Renal cortical epithelial cell (primary cell): ENCODE results near the gene SH2D7. TPM values are rescaled to one million over a fixed set of nuclear protein-coding genes. Genes with fewer than 3 reads are reported as not detected.
A peak's percentile ranks its signal among the peaks of the same experiment; 100 is the strongest.

ENCODE experiments used
- DNase-seq: peaks from one replicate; pipeline ENCODE4 v3.0.0-alpha.2; 2011; ENCODE audit warnings: low read depth
- total RNA-seq: library from RNA; depleted of rRNA; stranded (reverse); fragments of >200 nt; gene quantifications from 2 replicates; pipeline ENCODE4 v1.2.3, GENCODE V29; 2014

SH2D7 gene
- total RNA-seq, 1 donor from 2014 or later = not detected

DNA sequence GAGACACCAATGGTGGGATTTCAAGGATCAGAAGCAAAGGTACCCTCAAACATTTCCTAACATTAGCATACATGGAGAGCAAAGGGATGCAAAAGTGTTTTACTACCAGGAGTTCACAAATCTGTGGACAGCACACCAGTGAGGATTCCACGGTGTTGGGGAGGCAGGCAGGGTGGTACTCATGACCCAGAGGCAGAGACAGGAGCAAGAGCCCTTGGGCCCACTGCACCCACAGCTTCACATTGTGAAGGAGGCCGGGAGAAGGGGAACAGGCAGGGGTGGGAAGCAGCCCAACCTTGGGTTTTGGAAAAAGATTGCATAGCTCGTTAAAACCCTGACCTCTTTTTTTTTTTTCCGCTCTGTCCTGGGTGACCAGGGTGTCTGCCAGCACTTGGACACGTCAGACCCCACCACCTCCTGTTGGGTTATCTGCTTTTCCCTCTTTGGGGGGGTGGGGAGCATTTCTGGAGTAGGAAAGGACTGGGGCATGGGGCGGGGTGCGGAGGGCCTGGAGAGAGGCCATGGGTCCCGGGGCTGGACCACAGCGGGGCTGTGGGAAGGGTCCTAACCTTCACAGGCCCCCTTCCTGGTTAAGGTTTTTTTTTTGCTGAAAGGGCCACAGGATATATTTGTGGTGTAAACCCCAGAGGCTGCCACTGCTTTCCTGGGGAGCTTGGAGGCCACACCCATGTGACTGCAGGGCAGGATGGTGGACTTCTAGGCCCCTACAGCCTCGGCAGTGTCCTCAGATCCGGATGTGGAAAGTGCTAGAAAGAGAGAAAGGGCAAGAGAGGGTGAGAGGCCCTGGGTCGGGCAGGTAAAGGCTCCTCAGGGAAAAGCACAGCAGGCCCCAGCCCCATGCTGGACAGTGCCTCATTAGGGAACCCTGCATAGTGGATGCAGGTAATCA lies 12.5 kb downstream of the SH2D7 start:
- DNase-seq = no peak

DNA sequence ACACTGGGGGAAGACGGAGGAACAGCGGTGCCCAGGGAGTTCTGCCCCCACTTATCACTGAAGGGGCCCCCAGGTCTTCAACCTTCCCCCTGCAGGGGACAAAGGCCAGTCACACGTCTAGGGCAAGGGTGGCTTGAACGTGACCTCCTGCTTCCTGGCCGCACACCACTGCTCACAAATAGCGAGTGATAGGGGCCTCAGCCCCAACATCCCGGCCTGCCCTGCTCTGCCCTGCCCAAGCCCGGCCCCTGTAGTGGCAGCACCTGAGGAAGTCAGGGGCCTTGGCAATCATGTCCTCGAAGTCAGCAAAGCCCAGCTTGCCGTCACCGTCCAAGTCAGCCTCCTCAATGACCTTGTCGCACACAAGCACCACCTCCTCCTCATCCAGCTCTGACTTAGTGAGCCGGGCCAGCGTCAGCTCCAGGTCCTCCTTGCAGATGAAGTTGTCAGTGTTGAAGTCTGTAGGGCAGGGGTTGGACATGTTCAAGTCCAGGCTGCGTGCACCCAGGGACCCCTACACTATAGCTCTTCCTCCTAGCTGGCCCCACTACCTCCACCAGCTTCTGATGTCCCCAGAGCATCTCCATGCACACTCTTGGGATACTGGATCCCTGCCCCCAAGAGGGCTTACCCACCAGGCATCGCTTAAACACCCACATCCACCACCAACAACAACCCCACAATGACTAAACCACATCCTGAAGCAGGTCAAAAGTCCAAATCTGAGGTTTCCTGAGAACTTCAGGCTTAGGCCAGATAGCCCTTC lies 13.3 kb downstream of the SH2D7 start:
- DNase-seq = peak; percentile 44

DNA sequence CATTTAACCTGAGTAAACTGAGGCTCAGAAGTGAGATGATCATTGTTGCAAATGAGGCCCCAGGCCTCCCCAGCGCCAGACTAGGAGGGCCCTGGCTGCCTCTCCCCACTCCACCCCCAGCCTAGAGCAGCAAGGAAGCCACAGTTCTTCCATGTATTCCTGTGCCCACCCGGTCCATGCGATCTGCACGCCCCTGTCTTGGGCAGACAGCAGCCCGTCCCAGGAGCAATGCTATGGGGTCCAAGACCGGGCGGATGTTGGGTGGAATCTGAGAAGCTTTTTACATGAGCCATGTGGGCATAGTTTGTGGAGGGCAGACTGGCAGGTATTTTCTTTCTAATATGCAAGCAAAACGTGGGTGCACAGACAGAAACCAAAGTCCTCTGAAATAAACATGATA lies 15.1 kb downstream of the SH2D7 start:
- DNase-seq = no peak

DNA sequence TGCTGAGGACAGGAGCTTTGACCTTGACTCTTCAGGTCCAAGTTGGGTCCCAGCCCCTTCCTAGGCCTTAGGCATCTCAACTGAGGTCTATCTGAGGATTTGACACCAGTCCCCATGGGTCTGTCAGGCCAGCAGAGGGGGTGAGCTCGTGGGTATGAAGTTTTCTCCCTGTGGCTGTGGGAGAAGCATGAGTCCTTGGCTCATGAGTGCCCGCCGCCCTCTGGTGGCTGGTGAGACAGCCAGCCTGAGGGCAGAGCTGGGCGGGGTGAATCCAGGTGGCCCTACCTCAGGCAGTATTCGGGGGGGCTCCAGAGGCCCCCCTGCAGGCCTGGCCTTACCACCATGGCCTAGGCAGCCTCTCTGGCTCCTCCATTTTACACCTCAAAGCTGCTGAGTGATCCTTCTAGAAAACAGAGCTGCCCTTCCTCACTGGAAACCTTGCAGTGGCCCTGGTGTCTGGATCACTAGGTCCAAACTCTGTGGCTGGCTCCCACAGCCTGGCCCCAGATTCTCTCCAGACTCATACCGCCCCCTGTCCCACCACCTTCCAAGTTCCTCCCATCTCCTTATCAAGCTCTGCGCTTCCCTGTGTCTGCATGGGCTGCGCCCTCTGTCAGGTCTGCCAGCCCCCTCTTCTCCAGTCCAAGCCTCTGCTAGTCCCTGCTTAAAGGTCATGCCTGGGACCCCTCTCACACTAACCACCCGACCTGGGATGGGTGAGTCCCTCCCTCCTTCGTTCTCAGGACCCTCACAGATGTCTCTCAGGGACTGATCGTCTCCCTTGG lies 16.1 kb downstream of the SH2D7 start:
- DNase-seq = peak; percentile 71

DNA sequence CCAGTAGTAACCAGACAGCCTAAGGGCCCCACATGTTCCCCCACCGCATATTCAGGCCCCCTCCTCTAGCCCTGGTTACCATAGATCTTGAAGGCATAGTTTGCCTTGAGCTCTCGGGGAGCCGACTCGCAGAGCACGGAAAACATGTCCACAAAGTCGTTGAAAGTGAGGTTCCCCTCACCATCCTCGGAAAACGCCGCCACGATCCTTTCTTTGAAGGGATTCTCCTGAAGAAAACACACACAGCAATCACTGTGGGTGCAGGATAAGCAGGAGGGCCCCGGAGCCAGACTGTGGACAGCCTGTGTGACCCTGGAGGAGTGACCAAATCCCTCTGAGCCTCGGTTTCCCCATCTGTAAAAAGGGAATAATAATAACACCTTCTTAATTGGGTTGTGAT lies 16.8 kb downstream of the SH2D7 start:
- no peak for DNase-seq

DNA sequence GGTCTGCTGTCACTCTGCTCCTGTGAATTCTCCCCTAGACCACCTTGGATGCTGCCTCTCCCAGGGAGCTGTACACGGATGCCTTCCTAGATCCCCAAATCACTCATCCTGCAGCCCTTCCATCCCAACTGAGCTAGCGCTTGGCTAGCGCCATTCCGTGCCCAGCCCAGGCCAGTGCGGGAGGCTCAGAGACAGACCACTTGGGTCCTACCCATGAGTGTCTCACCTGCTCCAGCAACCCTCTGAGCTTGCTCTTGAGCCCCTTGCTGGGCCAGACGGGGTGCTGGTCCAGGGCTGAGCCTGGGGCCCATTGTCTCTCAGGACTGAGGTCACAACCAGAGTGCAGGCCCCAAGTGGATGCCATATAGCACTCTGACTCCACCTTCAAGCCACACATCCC lies 17.7 kb downstream of the SH2D7 start:
- DNase-seq = no peak

DNA sequence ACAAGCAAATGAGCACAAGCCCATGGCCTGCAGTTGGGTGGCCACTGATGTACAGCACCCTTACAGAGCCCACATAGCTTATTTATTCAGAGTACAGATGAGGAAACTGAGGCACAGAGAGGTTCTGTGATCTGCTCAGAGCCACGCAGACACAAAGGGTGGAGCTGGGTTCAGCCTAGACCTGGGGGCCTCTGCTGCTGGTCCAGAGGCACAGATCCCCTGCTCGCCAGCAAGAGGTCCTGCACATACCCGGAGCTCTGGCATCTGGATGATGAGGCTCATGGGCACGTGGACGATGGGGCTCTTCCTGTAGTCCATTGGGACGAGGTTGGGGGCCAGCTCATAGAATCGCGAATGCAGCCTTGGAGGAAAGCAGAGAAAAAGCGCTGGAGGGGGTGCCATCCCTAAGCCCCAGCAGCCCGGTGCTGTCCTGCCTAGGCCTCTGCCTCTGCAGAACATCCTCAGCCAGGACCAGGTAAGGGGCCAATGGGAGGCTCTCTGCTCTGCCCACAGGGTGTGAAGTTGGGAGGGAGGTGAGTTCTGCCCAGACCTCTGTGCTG lies 18.6 kb downstream of the SH2D7 start:
- no peak for DNase-seq

DNA sequence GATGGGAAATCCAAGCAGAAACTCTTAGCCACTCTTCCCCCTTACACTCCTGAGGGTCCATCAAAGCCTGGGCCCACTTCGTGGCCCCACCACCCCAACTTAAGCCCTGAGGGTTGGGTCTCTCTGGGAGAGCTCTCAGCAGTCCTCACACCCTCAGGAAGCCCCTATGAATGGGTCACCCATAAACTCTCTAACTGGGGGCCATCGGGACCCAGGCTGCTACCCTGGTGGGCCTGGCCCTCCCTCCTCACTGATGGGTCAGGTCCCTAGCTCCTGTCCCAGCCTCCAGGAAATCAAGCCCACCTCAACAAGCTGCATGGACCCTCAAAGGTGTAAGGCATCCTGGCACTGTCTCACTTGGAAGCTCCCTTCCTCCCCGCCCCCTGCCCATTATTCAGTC lies 19.4 kb downstream of the SH2D7 start:
- DNase-seq = no peak

DNA sequence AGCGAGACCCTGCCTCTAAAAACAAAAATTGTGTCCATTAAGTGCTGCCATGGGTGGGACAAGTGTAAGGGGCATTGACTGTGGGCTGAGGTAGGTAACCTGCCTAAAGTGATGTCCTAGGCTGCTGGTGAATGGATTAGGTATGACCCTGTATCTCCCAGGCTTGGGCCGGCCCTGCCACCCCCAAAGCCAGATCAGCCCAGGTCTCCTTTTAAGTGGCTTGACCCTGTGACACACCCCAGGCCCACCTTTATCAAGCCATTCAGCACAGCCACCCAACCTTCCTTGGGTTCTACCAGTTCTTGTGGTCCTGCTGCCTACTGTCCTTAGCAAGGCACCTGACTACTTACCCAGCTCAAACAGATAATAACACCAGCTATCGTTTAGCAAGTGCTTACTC lies 20.2 kb downstream of the SH2D7 start:
- no peak for DNase-seq

DNA sequence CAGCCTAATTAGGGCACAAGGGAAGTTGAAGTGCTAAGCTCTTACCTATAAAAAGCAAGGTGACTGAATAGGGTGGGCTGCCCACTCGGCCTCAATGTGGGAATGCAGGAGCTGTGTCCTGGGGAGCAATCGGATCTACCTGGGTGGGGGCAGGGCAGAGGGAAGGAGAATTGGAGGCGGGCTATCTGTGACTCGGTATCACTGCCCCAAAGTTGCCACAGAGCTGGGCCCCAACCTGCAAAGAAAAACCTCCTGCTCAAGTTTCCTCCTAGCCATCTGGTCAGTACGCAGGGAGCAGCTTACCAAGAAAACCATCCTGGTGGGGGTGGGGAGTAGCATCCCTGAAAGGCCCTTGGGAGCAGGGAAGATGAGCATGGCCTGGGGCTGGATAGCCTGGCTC lies 28.2 kb downstream of the SH2D7 start:
- DNase-seq = no peak

DNA sequence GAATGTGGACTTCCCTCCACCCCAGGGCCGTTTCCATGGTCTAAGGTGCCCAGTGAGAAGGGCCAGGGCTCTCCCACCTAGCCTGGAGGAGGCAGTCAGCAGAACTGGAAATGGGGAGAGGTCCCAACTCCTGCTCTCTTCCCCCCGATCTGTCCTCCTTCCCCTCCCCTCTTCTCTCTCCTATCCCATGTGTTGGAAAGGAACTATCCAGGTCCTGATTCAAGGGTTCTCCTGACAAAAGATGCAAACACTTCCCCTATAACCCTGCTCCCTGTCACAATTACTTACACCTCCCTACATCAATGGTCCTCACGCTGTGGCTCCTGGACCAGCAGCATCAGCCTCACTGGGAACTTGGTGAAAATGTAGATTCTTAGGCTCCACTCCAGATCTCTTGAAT lies 32.9 kb downstream of the SH2D7 start:
- no peak for DNase-seq

DNA sequence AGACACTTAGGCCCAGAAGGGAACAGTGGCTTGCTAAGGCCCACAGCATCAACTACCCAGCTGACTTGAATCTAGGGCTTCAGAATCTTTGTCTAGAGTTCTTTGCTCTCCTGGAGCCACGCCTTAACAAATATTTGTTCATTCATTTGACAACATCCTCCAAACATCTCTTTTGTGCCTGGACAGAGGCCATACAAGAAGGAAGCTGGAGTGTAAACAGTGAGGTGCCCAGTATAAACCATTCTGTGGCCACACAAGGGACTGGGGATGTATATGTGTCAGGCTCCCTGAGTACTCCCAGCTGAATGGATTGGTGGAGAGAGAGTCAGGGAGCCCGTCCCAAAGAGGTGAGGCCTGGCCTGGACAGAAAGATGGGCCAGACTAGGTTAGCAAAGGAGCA lies 35.5 kb downstream of the SH2D7 start:
- DNase-seq = no peak

DNA sequence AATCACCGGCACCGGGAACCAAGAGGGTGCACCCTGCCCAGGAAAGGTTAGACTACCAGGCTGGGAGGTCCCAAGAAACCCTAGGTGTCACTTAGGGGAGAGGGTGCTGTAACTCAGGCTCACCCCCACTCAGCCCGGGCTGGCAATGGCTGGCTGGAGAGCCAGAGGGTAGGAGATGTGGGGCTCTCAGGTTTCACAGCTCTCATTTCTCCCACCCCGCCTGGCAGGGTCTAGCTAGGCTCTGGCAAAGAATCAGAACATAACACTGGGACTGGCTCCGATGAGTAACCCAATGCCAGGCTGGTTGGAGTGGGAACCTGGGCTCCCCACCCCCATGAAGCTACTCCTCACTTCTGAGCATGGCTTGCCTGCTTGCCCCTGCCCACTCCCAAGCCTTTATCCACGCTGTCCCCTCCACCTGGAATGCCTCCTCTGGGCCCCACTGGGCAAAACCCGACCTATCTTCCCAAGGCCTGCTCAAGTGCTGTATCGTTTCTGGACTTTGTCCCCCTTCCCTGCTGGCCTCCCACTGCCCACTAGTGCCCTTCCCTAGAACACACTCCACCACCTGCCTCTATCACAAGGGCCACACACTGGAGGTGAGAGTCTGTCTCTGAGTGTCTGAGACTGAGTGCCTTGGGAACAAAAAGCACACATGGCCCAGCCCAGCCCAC lies 36.9 kb downstream of the SH2D7 start:
- no peak for DNase-seq

DNA sequence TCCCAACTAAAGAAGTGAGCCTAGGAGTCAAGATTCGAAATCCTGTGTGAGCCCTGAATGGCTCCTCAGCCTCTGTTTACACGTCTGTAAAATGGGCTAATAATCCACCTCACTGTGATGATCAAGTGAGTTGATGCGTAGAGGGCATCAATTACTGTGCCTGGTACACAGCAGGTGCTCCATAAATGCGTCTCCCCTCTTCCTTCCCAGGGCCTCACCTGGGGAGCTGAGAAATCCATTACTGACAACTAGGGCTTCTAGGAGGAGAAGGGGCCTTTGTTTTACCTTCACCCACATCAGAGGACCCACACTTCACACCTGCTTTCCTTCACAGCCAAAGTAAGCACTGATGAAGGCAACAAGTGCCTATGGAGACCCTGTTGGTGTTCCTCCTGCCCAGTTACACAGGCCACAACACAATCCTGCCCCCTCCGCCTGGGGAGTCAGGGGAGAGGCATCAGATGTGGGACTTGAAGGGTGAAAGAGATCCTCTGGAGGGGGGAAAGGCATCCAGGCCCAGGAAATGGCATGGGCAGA lies 37.5 kb downstream of the SH2D7 start:
- DNase-seq = no peak

DNA sequence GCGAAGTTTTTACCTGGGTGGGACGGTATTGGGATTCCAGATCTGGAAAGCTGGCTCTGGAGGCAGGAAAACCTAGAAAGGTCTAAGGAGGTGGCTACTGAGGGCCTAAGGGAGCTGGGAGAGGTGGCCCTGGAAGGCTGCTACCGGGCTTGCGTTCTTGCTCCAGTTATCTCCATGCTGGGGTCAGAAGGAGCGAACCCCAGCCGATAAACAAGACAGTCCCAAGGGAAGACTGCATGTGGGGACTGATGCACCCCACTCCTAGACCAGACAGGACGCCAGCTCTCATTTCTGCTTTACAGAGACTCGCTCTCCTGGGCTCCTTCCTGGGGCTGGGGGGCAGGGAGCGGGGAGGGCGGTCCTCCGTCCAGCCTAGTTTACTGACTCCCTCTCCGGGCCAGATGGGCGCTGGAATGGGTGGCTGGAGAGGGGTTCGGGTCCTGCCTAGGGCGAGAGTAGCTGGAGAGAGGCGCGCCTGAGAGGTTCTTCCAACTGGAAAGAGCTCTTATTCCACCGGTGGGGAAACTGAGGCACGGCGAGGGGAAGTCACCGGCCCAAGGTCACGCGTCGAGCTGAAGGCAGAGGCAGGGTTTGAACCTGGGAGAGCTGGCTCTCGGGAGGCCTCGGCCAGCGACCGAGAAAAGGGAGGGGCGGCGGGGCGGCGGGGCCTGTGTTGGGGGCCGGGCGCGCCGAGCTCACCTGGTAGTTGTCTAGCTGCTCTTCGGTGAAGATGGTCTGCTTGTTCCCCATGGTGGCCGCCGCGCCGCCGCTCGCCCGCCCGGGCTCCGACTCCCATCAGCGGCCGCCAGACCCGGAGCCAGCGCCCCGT lies 38.3 kb downstream of the SH2D7 start:
- no peak for DNase-seq

DNA sequence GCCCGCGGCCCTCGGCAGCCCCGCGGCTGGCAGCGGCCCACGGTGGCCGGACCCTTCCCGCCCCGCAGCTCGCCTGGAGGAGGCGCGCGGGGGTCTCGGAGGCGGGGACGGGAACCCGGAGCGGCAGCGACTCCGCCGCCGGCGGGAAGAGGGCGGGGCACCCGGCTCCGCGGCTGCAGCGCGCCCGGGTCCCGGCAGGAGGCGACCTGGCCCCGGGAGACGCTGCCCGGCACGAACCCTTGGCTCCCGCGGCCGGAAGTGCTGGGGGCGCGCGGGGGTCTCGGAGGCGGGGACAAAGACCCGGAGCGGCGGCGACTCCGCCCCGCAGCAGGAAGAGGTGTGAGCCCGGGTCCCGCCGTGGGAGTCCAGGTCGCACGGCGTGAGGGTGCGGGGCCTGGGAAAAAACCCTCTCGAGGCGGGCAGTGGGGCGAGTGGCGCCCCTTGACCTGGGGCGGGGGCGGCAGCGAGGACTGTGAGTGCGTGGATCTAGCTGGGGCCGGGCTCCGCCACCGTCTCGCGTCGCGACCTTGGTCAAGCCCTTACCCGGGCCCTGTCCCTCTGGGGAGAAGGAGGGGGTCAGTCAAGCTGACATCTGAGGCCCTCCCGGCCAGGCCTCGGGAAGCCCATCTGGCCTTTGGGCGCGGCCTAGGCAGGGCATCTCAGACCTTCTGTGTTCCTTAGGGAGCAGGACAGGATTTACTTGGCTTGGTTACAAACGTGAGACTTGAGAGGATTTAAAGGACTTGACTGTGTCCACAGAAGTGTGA lies 39.1 kb downstream of the SH2D7 start, which contains the start of gene CIB2:
Gene CIB2 (minus strand): TSS at position 151 of the 767 bp plus-strand sequence. CDS start 230 bp downstream, outside the sequence.
- no peak for DNase-seq

DNA sequence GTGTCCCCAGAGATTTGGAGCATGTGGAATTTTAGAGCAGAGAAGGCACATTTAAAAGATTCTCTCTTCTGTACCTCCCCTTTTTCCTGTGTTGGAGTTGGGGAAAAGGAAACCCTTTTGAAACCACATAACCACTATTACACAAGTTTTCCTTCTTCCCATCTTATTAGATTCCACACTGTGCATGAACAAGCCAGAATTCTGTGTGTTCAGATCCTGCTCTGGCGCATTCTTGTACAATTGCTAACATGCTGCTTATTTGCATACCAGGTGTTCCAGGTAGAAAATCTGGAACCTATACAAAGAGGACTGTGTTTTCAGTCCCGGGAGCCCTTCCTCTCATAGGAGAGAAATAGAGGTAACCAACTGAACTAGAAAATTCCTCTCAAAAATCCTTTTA lies 41.4 kb downstream of the SH2D7 start:
- peak; percentile 33 for DNase-seq

DNA sequence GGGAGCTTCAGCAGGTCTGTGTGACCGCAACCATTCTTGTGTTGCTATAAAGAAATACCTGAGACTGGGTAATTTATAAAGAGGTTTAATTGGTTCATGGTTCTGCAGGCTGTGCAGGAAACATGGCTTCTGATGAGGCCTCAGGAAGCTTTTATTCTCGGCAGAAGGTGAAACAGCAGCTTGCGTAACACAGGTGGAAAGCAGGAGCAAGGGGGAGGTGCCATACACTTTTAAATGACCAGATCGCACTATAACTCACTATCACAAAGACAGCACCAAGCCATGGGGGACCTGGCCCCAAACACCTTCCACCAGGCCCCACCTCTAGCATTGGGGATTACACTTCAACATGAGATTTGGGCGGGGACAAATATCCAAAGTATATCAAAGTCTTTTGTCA lies 47.2 kb downstream of the SH2D7 start:
- DNase-seq = no peak

DNA sequence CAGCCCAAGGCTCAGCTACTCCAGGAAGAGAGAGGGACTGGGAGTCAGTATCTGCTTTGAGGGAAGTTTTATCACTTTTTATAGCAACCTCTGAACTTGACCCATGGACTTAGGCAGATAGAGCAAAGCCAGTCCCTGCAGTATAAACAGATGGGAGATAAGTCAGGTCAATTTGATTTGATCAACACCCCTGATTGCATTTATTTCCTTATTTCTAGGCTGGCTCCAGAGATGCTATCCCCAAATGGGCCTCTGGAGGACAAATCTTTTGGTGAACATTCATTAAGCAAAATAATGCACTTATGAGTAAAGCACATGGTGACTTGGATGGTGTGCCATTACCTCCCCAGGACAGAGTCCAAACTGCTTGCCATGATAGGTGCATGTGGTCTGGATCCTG lies 47.9 kb downstream of the SH2D7 start:
- no peak for DNase-seq
